DND-41 (cell line): ENCODE results near the gene TLE4.

ENCODE experiments used
- CTCF ChIP-seq: IDR thresholded peaks from 2 replicates; pipeline ENCODE4 v1.5.1; 2012; ENCODE audit warnings: borderline replicate concordance, low read length, moderate library complexity, mild to moderate bottlenecking; ENCODE audit not compliant: poor library complexity, severe bottlenecking; ENCODE audit errors: extremely low read depth
- EZH2 ChIP-seq: IDR thresholded peaks from 3 replicates; pipeline ENCODE4 v1.6.1; 2012; ENCODE audit warnings: borderline replicate concordance, low read depth, mild to moderate bottlenecking, moderate library complexity, low read length, inconsistent platforms; ENCODE audit not compliant: severe bottlenecking

- TF ChIP-seq CTCF: no peak
- no peak for TF ChIP-seq EZH2
These were observed 89.5 kb downstream of the TLE4 start for GRCh38 chr9:79661279-79661678.
